ENCODE data around the gene ATP2C2.

DNA sequence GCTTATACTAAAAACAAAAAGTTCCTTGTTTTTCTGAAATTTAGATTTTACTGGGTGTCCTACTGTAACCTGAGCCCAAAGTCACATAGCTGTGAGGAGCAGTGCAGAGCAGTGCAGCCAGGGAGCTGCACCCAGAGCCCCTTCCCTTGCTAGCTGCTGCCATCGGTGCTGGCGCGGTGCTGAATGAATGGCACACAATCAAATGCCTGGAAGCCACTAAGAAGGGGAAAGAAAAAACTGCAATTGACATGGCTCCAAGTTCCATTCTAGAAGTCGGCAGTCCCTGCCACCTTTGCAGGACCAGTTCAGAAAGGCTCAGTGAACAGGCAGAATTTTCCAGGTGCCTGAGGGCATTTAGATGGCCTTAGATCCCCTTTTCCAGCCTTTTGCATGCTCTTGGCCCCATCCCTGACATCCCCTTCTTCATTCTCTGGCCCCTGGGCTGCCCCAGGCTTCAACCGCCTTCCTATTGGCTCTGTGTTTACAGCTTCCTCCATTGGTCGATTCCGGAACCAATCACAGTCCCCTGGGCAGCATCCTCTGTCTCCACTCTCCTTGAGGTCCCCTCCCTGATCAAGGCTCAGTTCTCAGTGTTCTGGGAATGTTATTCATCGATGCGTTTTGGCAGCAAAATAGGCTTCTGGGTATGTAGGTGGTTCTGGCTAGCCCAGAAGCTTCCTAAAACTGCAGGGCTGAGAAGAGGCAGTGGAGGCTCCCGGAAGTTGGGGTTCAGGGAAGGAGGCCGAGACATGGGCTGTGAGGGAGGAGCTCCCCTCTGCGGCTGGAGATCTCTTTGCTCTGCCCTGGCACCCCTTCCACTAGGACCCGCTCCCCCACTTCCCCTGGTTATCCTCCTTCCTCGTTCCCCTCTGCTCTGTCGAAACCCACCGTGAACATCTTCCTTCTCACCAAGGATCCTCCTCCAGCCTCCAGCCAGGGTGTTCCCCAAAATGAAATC, 37.9 kb downstream of the ATP2C2 start:
- TF ChIP-seq, protein P1, sequence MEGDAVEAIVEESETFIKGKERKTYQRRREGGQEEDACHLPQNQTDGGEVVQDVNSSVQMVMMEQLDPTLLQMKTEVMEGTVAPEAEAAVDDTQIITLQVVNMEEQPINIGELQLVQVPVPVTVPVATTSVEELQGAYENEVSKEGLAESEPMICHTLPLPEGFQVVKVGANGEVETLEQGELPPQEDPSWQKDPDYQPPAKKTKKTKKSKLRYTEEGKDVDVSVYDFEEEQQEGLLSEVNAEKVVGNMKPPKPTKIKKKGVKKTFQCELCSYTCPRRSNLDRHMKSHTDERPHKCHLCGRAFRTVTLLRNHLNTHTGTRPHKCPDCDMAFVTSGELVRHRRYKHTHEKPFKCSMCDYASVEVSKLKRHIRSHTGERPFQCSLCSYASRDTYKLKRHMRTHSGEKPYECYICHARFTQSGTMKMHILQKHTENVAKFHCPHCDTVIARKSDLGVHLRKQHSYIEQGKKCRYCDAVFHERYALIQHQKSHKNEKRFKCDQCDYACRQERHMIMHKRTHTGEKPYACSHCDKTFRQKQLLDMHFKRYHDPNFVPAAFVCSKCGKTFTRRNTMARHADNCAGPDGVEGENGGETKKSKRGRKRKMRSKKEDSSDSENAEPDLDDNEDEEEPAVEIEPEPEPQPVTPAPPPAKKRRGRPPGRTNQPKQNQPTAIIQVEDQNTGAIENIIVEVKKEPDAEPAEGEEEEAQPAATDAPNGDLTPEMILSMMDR (IDR thresholded peaks at IDR 0.05) = no peak
- TF ChIP-seq POLR2AphosphoS5 (IDR thresholded peaks at IDR 0.05) (no peak), EP300 (IDR thresholded peaks at IDR 0.05; ENCODE audit: low read depth) (no peak), POLR2A (IDR thresholded peaks at IDR 0.05) (no peak)
